NCI-H1694 treated with DMSO at 0.1 percent for 48 hours (cell line): ENCODE data around the gene FIBP.
A peak's percentile ranks its signal among the peaks of the same experiment; 100 is the strongest.

ENCODE experiments used
- DNase-seq: peaks from one replicate; lab custom pipeline; 2025; lab: John Stamatoyannopoulos, UW

FIBP gene

GRCh38 chr11:65890324-65891218 is 2.3 kb upstream of the FIBP start, which contains the start of gene CCDC85B:
TSS of gene CCDC85B (plus strand) at chr11:65890673. CDS start at chr11:65890784, 111 bp downstream.
- peak; percentile 86 for DNase-seq

GRCh38 chr11:65887723-65888162 is 528 bp downstream of the FIBP start:
- DNase-seq: no peak

- DNase-seq: no peak
Observed at GRCh38 chr11:65886826-65887722, 1.2 kb downstream of the FIBP start.

GRCh38 chr11:65885808-65886536 is 2.3 kb downstream of the FIBP start:
- no peak for DNase-seq

GRCh38 chr11:65885231-65885630 is 3.0 kb downstream of the FIBP start:
- DNase-seq: no peak

DNA sequence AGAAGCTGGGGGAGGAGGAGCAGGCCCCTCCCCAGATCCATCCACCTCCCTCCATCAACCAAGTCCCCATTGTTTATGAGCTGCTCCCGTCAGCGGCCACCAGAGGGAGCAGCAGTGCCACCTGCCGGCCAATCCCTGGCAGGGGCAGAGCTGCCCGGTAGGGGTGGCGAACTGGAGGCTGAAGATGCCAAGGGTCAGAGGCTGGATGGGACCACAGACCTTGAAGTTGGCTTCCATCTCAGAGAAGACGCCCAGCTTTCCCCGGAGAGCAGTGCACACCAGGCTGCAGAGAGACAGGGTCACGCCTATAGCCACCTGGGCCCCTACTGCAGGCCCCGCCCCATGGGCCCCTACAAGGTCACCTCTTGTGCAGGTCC is 3.6 kb downstream of the FIBP start:
- DNase-seq: peak; percentile 6

- no peak for DNase-seq
Observed at GRCh38 chr11:65883786-65884715, 4.2 kb downstream of the FIBP start.

DNA sequence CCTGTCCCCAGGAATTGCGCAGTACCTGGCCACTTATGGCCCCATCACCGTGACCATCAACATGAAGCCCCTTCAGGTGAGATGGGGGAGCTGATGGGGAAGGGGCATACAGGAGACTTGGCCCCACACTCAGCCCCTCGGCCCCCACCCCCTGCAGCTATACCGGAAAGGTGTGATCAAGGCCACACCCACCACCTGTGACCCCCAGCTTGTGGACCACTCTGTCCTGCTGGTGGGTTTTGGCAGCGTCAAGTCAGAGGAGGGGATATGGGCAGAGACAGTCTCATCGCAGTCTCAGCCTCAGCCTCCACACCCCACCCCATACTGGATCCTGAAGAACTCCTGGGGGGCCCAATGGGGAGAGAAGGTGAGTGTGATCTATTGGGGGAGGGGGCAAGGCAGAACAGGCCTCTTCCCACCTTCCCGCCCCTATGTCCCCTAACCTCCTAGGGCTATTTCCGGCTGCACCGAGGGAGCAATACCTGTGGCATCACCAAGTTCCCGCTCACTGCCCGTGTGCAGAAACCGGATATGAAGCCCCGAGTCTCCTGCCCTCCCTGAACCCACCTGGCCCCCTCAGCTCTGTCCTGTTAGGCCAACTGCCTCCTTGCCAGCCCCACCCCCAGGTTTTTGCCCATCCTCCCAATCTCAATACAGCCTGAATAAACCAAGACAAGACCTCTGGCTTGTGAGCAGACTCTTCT is 5.1 kb downstream of the FIBP start:
- no peak for DNase-seq

DNA sequence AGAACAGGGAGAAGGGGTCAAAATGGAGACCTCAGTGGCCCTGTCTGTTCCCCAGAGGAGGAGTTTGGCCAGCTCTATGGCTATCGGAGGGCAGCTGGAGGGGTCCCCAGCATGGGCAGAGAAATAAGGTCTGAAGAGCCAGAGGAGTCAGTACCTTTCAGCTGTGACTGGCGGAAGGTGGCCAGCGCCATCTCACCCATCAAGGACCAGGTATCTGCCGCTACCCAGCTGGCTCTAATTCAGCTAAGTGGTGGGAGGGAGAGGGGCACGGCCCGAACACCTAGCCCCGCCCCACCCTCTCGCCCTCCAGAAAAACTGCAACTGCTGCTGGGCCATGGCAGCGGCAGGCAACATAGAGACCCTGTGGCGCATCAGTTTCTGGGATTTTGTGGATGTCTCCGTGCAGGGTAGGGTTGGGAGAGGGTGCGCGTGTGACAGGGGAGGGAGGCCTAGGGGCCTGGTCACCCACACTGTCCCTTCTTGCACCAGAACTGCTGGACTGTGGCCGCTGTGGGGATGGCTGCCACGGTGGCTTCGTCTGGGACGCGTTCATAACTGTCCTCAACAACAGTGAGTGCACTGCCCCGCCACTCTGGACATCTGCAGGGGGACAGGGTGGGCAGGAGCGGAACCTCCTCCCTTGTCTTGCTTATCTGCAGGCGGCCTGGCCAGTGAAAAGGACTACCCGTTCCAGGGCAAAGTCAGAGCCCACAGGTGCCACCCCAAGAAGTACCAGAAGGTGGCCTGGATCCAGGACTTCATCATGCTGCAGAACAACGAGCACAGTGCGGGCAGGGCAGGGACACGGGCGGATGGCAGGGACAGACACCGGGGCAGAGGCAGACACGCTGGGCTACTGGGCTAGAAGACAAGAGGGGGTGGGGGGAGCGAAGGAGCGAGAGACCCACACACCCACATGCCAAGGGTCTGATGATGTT is 5.9 kb downstream of the FIBP start:
- DNase-seq: no peak

DNA sequence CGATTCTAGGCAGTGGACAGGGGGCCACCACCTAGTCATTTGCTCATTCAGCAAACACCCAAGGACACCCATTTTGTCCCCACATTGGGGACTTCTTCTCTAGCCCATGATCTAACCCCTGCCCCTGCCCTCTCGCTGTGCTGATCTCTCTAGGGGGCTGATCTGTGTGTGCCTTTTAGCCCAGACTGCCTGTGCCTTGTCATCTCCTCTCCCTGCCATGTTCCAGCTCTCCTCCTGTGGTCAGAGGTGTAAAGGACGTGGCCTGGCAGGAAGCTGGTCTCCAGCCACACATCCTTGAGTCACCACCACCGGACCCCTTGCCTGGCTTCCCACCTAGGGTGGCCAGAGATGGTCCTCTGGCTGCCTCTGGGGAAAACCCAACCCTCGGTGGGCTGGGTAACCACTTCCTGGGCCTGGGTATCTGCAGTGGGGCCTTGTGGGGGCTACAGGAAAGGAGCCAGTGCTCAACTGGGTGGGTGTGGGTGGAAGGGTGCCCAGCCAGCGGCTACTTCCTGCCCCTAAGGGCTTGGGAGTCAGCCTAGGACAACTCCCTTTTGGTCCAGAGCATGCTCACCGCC is 7.3 kb downstream of the FIBP start:
- no peak for DNase-seq

- DNase-seq: no peak
Observed at GRCh38 chr11:65880027-65880426, 8.2 kb downstream of the FIBP start.

- DNase-seq: no peak
Observed at GRCh38 chr11:65879617-65880016, 8.7 kb downstream of the FIBP start, which contains the start of gene CTSW. TSS of gene CTSW (plus strand) at chr11:65879837. CDS start at chr11:65879855, 18 bp downstream.

DNA sequence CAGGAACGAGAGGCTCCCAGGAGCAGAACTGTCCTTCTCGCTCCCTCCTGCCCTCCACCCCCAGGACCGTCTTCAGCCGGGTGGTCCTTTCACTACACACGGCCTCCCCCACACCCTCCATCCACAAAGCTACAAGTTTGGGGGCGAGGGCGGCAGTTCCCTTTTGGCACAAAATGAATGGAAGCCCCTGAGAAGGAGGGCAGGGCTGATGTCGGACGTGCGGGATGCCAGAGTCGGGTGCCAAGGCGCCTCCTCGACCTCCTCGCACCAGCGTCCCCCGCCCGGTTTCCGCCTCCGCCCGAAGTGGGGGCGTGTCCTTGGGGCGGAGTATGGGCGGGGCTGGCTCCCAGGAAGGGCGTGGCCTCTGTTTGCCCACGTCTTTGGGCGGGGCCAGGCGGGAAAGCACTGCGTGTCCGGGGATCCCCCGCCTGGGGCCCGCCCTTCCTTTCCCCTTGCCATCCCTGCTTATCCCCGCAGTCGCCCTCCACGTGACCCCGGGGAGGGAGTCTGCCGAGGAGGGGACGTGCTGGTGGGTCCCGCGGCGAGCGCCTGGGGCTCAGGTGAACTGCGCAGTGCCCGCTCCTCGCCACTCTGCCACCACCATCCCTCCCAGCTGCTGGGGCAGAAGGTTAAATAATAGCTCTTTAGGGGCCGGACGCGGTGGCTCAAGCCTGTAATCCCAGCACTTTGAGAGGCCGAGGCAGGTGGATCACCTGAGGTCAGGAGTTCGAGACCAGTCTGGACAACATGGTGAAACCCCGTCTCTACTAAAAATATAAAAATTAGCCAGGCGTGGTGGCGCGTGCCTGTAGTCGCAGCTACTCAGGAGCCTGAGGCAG is 14.7 kb downstream of the FIBP start:
- peak; percentile 69 for DNase-seq

- no peak for DNase-seq
Observed at GRCh38 chr11:65872586-65873317, 15.5 kb downstream of the FIBP start, which contains the start of gene EFEMP2. TSS of gene EFEMP2 (minus strand) at chr11:65872800. CDS start at chr11:65872354, 446 bp downstream.

- no peak for DNase-seq
Observed at GRCh38 chr11:65871811-65872548, 16.3 kb downstream of the FIBP start.
